Glomerular endothelial cell (primary cell): ENCODE results near the gene ABCG1. TPM values are rescaled to one million over a fixed set of nuclear protein-coding genes. Genes with fewer than 3 reads are reported as not detected.

Experiments used
- DNase-seq: peaks from one replicate; pipeline ENCODE4 v3.0.0-alpha.2; 2011; ENCODE audit warnings: low read depth, low spot score; ENCODE audit errors: extremely low read depth
- total RNA-seq: library from RNA; depleted of rRNA; stranded (reverse); fragments of >200 nt; gene quantifications from 2 replicates; pipeline ENCODE4 v1.2.3, GENCODE V29; 2015

Gene ABCG1
- total RNA-seq, 1 donor from 2014 or later: 66.0 TPM

DNA sequence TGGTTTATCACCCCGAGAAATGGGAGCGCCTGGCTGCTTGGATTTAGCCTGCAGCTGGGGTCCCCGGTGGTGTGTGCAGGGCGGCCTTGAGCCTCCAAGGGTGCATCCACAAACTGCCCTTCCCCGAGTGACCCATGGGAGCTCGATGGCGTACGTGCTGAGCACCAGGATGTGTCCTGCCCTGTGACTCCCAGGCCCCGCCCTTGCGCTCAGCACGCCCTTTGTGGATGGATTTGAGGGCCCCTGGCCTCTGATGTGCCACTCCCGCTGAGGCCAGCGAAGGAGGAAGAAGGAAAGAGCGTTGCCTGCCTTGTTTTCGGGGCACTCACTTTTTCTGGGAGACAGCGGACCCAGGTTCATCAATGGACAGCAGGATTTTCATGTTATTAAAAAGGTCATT lies 98.0 kb downstream of the ABCG1 start:
- no peak for DNase-seq

DNA sequence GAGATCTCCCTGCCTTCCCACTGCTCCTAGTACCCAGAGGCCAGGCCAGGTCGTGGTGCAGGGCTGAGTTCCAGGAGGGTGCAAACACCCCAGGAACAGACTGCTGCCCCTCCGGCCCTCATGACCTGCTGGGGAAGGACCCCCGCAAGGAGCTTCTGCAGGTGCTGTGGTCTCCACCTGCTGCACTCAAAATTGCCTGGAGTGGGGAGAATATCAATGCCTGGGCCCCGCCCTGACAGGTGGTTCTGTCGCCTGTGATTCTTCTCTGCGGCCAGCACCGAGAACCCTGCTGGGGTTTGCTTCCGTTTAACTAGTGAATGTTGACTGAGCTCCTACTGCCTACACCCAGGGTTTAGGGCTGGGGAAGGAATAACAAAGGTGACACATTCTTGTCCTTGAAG lies 98.4 kb downstream of the ABCG1 start:
- no peak for DNase-seq

DNA sequence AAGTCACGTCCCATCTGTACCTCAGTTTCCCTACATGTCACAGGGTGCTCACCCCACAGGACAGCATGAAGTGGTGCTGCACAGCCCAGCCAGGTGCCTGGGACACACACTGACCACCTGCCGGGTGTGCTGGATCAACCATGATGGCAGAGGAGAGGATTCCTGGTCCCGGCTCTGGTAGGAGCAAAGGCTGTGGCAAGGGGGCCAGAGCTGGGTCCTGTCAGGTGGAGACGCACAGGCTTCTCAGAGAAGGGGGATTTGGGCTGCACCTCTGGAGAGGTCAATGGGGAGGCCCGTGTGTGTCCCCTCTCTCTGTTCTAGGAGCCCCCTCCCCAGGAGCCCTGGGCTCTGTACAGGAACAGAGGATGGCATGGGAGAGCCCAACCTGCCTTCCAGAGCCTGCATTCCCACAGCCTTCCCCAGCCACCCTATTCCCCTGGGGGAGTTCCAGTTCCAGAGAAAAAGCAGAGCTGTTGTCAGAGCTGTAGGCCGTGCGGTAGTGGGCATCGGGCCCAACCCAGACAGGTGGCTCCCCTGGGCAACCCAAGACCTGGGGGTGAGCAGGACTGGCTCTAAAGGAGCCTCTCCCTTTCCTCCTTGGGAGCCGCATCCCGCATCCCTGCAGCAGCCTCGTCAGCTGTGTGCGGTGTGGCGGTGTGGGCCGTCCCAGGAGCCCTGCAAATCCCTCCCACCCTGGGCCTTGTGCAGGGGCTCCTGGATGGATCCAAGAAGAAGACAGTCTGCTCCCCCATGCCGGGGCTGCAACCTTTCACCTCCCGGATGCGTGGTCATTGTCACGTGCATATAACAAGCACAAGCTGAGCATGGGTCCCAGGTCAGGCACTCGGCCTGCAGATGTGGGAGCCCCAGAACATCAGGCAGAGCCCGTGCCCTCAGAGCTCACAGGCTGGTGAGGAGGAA lies 99.1 kb downstream of the ABCG1 start:
- no peak for DNase-seq

DNA sequence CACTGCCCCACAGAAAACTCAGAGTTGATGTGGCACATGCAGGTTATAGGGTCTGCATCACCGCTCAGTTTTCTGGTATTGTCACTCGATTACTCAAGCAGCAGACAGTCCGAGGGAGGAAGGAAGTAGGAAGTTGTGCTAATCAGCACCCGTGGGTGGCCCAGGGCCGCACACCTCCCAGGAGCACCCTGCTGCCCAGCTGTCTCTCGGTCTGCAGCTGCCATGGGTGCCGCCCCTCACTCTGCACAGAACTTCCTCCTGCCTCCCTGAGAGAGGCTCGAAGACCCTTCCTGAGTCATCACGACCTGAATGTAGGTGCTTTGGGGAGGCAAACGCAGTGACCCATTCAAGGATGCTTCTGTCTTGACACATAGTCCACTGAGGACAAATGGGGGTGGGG lies 100.4 kb downstream of the ABCG1 start:
- DNase-seq: no peak

DNA sequence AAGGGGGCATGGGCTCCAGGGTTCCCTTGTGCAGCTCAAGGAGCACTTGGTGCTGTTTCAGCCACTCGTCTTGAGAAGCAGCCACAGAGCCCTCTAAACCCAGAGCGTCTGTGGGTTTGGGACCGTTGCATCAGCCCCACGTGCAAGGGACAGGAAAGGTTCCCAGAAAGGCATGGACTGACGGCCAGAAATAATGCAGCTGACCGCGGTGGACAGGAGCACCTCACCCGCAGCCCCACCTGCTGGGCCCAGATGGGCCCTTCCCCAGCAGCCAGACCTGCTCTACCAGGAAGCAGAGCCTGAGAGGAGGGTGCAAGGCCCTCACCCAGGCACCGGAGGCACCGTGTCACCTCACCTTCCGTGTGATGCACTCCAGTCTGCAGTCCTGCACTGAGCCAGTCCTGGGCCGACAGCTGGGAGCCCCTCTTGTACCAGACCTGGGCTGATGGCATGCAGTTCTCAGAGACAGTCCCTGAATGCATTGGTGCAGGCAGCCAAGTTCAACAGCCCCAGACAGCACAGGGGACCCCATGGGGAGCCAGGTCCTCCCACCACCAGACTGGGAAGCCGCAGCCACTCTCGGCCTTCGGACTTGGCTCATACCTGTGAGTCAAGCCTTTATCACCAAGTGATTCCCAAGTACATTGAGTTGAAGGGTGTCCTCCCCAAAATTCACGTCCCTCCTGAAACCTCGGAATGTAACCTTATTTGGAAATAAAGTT lies 101.1 kb downstream of the ABCG1 start:
- DNase-seq: no peak

DNA sequence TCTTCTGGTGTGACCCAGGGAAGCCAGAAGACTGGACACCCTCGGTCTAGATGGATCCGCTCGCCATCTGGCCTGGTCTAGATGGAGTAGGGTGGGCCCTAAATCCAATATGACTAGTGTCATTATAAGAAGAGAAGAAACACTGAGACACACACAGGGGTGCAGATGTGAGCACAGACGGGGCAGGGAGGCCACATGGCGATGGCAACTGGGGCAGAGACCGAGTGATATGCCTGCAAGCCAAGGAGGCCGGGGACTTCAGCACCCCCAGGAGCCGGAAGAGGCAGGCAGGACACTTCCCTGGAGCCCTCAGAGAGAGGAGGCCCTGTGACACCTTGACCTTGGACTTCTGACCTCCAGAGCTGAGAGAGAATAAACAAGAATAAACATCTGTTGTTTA lies 101.9 kb downstream of the ABCG1 start:
- DNase-seq: no peak

DNA sequence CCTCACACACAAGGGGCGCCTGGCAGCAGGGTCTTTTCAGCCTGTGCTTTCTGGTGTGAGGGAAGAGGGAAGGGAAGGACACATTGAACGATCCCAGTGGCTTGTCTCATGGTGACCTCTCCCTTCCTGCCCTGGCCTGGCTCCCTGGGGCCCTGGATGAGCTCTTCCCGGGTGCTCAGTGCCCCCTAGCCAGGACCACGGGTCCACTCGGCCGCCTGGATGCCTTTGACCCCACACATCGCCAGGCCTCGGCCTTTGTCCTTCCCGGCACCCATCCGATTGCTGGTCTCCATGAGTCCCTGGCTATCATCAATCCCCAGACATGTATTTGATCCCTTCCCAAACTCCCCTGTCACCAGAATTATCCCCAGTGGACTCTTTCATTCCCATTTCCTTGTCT lies 102.3 kb downstream of the ABCG1 start:
- no peak for DNase-seq

DNA sequence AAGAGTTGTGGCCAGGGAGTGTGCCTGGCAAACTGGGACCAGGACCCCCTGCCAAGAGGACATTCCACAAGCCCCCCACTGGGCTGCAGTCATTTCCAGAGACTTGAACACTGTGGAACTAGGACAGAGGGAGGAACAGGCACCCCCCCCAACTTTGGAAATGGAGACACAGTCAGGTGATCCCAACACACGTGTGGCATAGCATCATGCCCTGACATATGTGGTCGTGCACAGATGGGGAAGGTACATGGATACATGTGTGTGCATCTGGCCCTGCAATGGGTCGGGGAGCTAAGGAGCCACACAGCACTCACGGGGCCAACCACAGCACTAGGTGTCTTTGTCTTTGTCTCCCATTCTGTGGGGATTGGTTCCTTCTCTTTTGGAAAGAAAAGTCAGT lies 102.9 kb downstream of the ABCG1 start:
- no peak for DNase-seq

DNA sequence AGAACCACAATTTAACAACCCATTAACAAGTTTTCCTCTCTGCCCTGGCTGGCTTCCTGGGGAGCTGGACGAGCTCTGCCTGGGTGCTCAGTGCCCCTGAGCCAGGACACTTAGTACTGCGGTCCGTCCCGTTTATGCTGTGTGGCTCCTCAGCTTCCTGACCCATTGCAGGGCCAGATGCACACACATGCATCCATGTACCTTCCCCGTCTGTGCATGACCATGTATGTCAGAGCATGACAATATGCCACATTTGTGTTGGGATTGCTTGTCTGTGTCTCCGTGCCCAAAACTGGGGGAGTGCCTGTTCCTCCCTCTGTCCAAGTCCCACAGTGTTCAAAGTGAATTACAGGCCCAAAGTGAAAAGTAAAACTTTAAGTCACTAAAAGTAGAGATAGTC lies 106.0 kb downstream of the ABCG1 start:
- DNase-seq: no peak

DNA sequence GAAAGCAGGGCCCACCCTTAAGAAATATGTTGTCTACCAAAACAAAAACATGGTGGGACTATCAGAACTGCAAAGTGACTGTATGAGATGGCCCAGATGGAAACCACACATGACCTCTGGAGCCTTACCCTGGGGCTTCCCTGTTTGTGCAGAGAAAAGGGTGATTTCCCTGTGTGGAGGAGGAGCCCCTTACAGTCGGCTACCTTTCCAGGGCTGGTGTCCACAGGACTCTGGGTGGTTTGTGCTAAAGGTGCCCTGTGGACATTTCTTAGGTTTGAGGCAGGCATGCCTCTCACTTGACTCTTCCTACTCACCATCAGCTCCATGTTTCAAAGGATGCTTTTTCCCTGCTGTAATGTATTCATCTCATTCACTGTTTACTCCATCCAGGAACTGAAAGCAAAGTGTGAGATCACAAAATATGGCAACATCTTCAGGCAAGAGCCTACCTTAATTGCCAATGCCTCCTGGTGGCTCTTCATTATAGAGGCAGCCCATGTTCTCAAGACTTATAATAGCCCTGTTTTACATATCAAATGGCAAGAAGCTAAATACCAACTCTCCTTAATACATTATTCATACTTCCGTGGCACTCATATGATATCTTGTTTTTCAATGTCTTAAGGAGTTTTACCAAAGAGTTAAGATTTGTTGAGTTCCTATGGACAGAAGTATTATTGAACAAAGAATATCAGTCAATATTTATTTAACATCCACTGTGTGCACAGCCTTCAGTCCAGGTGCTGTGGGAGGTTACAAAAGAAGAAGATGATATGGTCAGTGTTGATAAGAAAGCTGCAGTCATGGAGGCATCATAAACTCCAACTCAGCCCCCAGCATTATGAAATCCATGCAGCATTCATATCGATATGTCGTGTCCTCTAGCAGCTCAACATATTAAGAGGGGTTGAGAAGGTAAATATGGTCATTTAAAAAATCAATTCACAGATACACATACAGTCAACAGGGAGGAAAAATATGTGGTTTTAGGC lies 111.7 kb downstream of the ABCG1 start:
- no peak for DNase-seq

DNA sequence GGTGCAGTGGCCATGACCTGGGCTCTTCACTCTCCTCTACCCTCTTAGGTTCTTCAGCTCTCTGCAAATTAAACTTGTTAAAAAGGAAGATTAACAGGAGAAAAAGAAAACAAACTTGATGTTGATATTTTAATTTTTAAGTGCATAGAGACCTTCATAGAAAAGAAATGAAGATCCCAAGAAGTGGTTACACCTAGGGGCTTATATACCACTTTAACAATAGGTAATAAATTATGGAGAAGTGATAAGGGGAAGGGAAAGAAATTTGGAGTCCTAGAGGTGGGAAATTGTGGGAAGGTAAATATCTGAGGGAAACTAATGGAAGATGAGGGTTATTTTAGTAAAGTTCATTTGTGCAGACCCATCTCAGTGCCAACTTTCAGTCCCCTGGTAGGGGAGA lies 112.7 kb downstream of the ABCG1 start:
- no peak for DNase-seq

DNA sequence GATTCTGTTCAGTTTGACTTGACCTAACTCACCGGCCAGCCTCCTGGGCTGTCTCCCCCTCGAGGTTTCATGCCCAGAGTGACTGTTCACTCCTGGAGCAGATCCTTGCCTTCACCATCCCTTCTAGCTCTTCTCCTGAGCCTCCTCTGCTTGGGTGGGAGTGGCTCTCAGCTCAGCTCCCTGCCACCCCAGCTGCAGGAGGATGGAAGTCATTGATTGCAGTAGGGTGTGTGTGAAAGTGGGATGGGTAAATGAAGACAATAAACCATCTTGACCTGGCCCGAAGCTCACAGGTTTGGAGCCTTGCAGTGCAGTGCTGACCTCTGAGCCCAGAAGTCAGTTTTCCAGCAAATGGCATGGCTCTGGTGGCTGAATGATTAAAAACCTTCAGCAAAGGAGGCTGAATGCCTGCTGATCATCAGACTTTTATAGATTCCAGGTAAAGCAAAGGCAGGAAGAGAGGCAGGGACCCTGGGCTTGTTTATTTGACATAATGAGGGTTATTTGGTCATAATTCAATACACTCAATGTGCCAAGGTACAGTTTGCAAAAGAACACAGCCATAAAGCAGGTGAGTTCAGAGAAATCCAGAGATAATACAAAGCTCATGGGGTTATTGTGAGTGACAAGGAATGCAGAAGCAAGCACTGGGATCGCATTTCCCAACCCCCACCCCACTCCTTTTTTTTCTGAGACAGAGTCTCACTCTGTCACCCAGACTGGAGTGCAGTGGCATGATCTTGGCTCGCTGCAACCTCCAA lies 113.8 kb downstream of the ABCG1 start:
- DNase-seq: no peak

DNA sequence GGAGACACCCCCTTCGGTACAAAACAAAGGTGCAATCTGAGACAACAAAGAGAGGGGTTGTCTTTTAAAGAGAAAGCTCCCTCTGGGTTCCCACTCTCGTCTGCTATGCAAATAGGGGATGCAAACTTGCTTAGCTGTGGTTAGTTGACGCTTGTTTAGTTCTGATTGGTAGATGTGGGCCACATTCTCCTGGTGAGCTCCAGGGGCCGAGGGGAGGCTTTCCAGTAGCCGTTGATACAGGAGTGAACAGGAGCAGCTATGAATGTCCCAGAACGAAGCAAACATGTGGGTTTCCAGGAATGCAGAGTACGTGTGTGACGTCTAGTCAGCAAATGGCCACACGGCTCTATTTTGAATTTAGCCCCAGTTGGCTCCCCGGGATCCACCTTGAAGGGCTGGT lies 117.1 kb downstream of the ABCG1 start:
- no peak for DNase-seq

DNA sequence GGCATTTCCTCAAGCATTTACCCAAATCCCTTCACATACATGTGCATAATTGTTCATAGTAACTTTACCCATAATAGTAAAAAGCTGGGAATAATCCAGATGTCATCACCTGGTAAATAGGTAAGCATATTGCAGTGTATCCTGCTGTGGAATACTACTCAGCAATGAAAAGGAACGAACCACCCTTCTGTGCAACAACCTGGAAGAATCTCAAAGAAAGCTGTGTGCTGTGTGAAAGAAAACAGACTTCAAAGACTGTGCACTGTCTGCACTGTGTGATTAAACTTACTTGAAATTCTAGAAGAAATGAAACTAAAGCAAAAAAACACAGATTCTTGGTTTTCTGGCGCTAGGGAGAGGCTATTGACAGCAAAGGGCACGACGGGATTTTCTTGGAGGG lies 118.3 kb downstream of the ABCG1 start:
- DNase-seq: no peak

DNA sequence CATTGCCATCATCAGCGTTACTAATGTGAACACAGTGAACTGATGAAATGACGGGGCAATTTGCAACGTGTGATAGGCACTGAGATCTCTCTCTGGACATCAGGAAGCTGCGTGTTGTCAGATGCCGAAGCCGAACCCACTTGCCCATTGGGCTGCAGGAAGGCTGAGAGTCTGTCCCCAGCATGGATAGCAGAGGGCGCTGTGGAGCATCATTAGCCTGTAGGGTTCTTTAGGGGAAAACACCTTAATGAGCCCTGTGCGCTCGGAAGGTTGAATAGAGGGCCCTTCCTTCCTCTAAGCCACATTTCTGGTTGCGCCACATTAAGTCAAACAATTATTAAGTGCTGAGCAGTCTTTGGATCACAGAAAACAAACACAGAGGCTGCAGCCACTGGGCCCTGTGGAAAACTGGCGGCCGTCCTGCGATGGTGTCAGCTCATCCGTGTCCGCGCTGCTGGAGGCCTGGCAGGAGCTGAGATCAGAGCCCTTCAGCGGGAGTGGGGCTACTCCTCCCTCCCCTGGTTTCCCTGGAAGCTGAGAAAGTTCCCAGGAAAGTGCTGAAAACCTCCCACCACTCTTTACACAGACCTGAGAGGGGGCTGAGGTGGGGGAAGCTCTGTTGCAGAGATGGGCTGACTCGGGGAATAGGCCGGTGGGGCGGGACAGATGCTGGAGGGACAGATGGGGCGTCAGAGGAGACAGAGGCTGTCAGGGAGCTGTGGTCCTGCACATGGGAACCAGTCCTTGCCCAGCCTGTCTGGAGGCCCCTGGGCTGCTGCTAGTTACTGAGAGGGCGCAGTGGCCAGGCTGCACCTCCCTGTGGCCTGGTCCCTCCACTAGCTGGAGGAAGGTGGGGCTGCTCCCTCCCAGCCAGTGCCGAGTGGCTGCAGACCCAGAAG lies 119.1 kb downstream of the ABCG1 start:
- DNase-seq: peak; percentile 9

DNA sequence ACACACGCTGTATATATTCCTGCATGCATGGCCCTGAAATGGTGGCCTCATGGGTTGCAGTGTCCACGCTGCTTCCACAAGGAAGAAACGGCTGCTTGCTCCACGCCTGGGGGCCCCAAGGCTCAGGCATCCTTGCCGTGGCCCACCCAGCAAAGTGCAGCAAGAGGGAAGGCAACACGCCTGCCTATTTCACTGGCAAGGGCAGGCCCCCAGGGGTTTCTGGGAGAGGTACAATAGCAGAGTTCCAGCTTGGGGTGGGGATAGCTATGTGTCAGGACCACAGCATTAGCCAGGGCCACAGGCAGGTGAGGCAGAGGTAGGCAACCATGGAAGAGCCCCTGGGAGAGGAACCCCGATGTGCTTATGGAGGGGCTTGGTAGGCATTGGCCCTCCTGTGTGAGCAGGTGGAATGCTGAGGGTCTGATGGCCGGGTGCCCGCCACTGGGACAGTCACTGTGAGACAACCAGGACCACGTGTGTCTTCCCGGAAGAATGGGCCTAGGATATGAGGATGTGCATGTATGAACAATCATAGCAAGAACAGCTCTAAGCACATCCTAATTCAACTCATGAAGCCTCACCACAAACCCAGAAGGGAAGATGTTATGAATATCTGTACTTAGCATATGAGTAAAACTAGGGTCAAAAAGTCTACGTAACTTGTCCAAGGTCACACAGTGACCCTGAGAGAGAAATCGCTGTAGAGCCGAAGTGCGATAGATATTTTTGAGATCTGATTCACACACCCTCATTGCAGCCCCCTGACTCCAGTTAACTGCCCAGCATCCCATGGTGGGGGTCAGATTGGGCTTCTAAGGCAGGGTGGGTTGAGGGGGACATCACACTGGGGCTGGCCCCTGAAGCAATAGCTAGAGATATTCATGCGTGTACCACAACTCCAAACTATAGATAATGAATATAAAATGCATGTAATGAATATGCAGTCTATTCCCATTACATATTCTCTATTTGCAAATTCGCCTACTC lies 120.1 kb downstream of the ABCG1 start:
- no peak for DNase-seq

DNA sequence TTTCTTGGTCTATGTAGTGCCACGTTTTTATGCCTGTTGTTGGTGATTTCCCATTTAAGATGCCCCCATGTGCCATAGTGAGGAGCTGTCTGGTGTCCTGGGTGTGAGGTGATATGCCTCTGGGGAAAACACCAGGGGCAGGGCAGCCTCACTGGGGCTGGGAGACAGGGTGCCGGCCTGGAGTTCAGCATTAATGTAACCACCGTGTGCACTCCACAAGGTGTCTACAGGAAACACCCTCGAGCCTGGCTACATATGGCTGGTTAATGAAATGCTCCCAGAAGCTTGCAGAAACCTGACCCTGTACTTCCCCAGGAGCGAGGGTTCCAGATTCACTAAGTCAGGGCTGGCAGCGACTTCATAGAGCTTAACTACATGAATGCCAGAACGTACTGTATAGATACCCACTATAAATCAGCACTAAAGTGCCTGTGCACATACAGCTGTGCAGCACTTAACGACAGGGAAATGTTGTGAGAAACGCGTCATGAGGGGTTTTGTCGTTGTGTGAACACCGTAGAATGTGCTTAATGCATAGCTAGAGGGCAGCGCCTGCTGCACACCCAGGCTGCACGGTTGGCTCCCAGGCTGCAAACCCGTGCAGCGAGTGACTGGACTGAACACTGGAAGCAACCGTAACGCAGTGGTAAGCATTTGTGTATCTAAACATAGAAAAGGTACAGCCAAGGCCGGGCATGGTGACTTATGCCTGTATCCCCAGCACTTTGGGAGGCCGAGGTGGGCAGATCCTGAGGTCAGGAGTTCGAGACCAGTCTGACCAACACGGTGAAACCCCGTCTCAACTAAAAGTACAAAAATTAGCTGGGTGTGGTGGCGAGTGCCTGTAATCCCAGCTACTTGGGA lies 121.5 kb downstream of the ABCG1 start:
- no peak for DNase-seq
